Measurements from ENCODE around the gene ZKSCAN1. TPM values are rescaled to one million over a fixed set of nuclear protein-coding genes. Genes with fewer than 3 reads are reported as not detected.
"Not testable (repeated sequence)": the region's sequence is repeated elsewhere in the genome, so short reads cannot be mapped to it uniquely, and the experiment has no call there.

Gene ZKSCAN1
- polyA plus RNA-seq, 3 donors: 10.9 to 13.0 (median 12.9) TPM

GRCh38 chr7:99996755-99997544 is 18.4 kb upstream of the ZKSCAN1 start:
- H3K27ac ChIP-seq (ENCODE audit: low read depth, low read length): no peak overlapping the region
- WGBS, 3 donors: 64 to 66% (median 64%) methylated on average over 15 of the region's 15 CpGs

- H3K27ac ChIP-seq (ENCODE audit: low read depth, low read length): no peak overlapping the region
- 3 to 8% (median 4%) methylated on average over 35 of the region's 35 CpGs for WGBS, 3 donors
These were observed 17.8 kb upstream of the ZKSCAN1 start for GRCh38 chr7:99997545-99998137.

- 66 to 90% (median 81%) methylated on average over 13 of the region's 13 CpGs for WGBS, 3 donors
- no peak overlapping the region for H3K27ac ChIP-seq (ENCODE audit: low read depth, low read length)
These were observed 15.2 kb upstream of the ZKSCAN1 start for GRCh38 chr7:100000239-100000638.

GRCh38 chr7:100003711-100004661 is 11.4 kb upstream of the ZKSCAN1 start:
- no peak overlapping the region for H3K27ac ChIP-seq (ENCODE audit: low read depth, low read length)
- 32 to 60% (median 57%) methylated on average over 14 of the region's 14 CpGs for WGBS, 3 donors

GRCh38 chr7:100007887-100008286 is 7.5 kb upstream of the ZKSCAN1 start:
- WGBS, 3 donors: 71 to 83% (median 79%) methylated on average over 3 of the region's 3 CpGs
- H3K27ac ChIP-seq (ENCODE audit: low read depth, low read length): no peak overlapping the region

- no peak overlapping the region for H3K27ac ChIP-seq (ENCODE audit: low read depth, low read length)
These were observed 6.9 kb upstream of the ZKSCAN1 start for GRCh38 chr7:100008525-100008924.

GRCh38 chr7:100009952-100010351 is 5.4 kb upstream of the ZKSCAN1 start:
- WGBS, 3 donors: 47 to 82% (median 74%) methylated on average over 8 of the region's 8 CpGs
- H3K27ac ChIP-seq (ENCODE audit: low read depth, low read length): not testable (repeated sequence)

More at GRCh38 chr7:100008525-100008924, 6.9 kb upstream of the ZKSCAN1 start:
- 25 to 73% (median 65%) methylated on average over 10 of the region's 10 CpGs for WGBS, 3 donors

GRCh38 chr7:100010901-100011300 is 4.5 kb upstream of the ZKSCAN1 start:
- H3K27ac ChIP-seq (ENCODE audit: low read depth, low read length): no peak overlapping the region
- 50 to 63% (median 52%) methylated on average over 2 of the region's 2 CpGs for WGBS, 3 donors

GRCh38 chr7:100011516-100011915 is 3.9 kb upstream of the ZKSCAN1 start:
- 62 to 70% (median 68%) methylated on average over 3 of the region's 3 CpGs for WGBS, 3 donors
- H3K27ac ChIP-seq (ENCODE audit: low read depth, low read length): no peak overlapping the region

GRCh38 chr7:100012385-100013327 is 2.7 kb upstream of the ZKSCAN1 start:
- H3K27ac ChIP-seq (ENCODE audit: low read depth, low read length): not testable (repeated sequence)
- WGBS, 3 donors: 51 to 73% (median 58%) methylated on average over 14 of the region's 14 CpGs

GRCh38 chr7:100013328-100013676 is 2.1 kb upstream of the ZKSCAN1 start:
- WGBS, 3 donors: 62 to 77% (median 64%) methylated on average over 3 of the region's 3 CpGs
- H3K27ac ChIP-seq (ENCODE audit: low read depth, low read length): no peak overlapping the region

GRCh38 chr7:100016215-100016901 is 962 bp downstream of the ZKSCAN1 start:
- no peak overlapping the region for H3K27ac ChIP-seq (ENCODE audit: low read depth, low read length)
- 7 to 27% (median 25%) methylated on average over 11 of the region's 11 CpGs for WGBS, 3 donors

GRCh38 chr7:100017300-100017699 is 1.9 kb downstream of the ZKSCAN1 start:
- 20 to 82% (median 69%) methylated on average over 11 of the region's 11 CpGs for WGBS, 3 donors
- no peak overlapping the region for H3K27ac ChIP-seq (ENCODE audit: low read depth, low read length)

GRCh38 chr7:100017875-100018274 is 2.5 kb downstream of the ZKSCAN1 start:
- 54 to 89% (median 86%) methylated on average over 5 of the region's 5 CpGs for WGBS, 3 donors
- no peak overlapping the region for H3K27ac ChIP-seq (ENCODE audit: low read depth, low read length)

- WGBS, 3 donors: 42 to 82% (median 80%) methylated on average over 7 of the region's 7 CpGs
- no peak overlapping the region for H3K27ac ChIP-seq (ENCODE audit: low read depth, low read length)
These were observed 4.5 kb downstream of the ZKSCAN1 start for GRCh38 chr7:100019908-100020307.

GRCh38 chr7:100021297-100021696 is 5.9 kb downstream of the ZKSCAN1 start:
- 78 to 96% (median 85%) methylated on average over 3 of the region's 3 CpGs for WGBS, 3 donors
- no peak overlapping the region for H3K27ac ChIP-seq (ENCODE audit: low read depth, low read length)

- no peak overlapping the region for H3K27ac ChIP-seq (ENCODE audit: low read depth, low read length)
- 20 to 75% (median 71%) methylated on average over 5 of the region's 5 CpGs for WGBS, 3 donors
These were observed 7.2 kb downstream of the ZKSCAN1 start for GRCh38 chr7:100022621-100023020.

All from adipose tissue (tissue), 3 donors.